ENCODE data around the gene HSH2D.
A peak's percentile ranks its signal among the peaks of the same experiment; 100 is the strongest.
"Not testable (repeated sequence)": the region's sequence is repeated elsewhere in the genome, so short reads cannot be mapped to it uniquely, and the experiment has no call there.

The HSH2D gene
- total RNA-seq: 33.0 to 34.7 reads per million in 2 donors

GRCh38 chr19:16143399-16144215 is at the start of gene HSH2D:
TSS of gene HSH2D (plus strand) at chr19:16143685. CDS start at chr19:16148751, 5,066 bp downstream.
- DNase-seq: peak; percentile 47 to 94 (median 67)

- DNase-seq: no peak
Observed at GRCh38 chr19:16094360-16095070, 49.0 kb upstream of the HSH2D start.

GRCh38 chr19:16095071-16095571 is 48.4 kb upstream of the HSH2D start:
- peak in 1 of 5 experiments; percentile 47 for DNase-seq

GRCh38 chr19:16096280-16096855 is 47.1 kb upstream of the HSH2D start:
- no peak for DNase-seq

- no peak for DNase-seq
Observed at GRCh38 chr19:16098416-16098768, 45.1 kb upstream of the HSH2D start.

GRCh38 chr19:16098821-16099220 is 44.7 kb upstream of the HSH2D start:
- DNase-seq: no peak

GRCh38 chr19:16099314-16099965 is 44.0 kb upstream of the HSH2D start:
- not testable (repeated sequence) for DNase-seq

- DNase-seq: no peak
Observed at GRCh38 chr19:16100524-16100923, 43.0 kb upstream of the HSH2D start.

- no peak for DNase-seq
Observed at GRCh38 chr19:16104722-16105121, 38.8 kb upstream of the HSH2D start.

GRCh38 chr19:16106121-16106520 is 37.4 kb upstream of the HSH2D start:
- DNase-seq: peak in 1 of 5 experiments; percentile 45

GRCh38 chr19:16111160-16111908 is 32.2 kb upstream of the HSH2D start, which contains the start of gene RAB8A:
TSS of gene RAB8A (plus strand) at chr19:16111889. CDS start at chr19:16111902, 13 bp downstream.
- DNase-seq: peak; percentile 97 to 100 (median 99)

- no peak for DNase-seq
Observed at GRCh38 chr19:16111909-16112752, 31.4 kb upstream of the HSH2D start.

GRCh38 chr19:16112778-16113177 is 30.7 kb upstream of the HSH2D start:
- no peak for DNase-seq

- DNase-seq: peak in 1 of 5 experiments; percentile 59
Observed at GRCh38 chr19:16113727-16114126, 29.8 kb upstream of the HSH2D start.

- no peak for DNase-seq
Observed at GRCh38 chr19:16115301-16116039, 28.0 kb upstream of the HSH2D start.

GRCh38 chr19:16116067-16116466 is 27.4 kb upstream of the HSH2D start:
- no peak for DNase-seq

- peak in 1 of 5 experiments; percentile 36 for DNase-seq
Observed at GRCh38 chr19:16117594-16118033, 25.9 kb upstream of the HSH2D start.

GRCh38 chr19:16118489-16119033 is 24.9 kb upstream of the HSH2D start:
- peak in 2 of 5 experiments; percentile 14 to 80 for DNase-seq

- DNase-seq: peak in 3 of 5 experiments; percentile 15 to 94 (median 44)
Observed at GRCh38 chr19:16119075-16119857, 24.2 kb upstream of the HSH2D start.

Measured in T-helper 2 cell (primary cell).